ENCODE data around the gene PCNX2. TPM values are rescaled to one million over a fixed set of nuclear protein-coding genes. Genes with fewer than 3 reads are reported as not detected.

Gene PCNX2
- total RNA-seq, 2 donors from 2014 or later: 8.4 to 23.2 TPM

DNA sequence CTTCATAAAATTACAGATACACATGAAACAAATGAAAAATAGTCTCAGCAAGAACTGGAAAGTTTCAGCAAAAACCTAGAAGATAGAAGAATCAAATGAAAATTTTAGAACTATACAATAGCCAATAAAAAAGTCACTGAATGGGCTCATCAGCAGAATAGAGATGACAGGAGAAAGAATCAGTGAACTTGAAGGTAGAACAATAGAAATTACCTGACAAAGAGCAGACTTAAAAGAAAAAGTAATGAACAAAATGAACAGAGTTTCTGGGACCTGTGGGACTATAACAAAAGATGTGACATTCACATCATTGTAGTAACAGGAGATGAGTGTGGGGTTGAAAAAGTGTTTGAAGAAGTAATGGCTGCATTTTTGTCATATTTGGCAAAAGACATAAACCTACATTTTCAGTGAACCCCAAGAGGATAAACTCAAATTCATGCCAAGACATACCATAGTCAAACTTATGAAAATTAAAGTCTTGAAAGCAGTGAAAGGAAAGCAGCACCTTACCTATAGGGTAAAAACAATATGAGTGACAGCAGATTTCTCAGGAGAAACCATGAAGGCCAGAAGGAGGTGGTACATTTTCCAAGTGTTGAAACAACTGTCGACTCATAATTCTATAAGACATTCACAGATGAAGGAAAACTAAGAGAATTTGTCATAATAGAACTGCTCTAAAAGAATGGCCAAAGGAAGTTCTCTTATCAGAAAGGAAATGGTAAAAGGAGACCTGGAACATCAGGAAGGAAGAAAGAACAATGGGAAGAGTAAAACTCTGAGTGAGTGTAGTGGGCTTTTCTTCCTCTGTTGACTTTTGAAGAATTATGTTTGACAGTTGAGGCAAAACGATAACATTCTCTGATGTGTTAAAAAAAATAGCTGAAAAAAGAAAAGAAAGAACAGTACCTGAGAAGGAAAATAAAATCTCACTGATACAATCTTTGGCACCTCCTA lies 321.6 kb downstream of the PCNX2 start:
- intact Hi-C loops (cut with DNase I): no loop called here
- no peak for DNase-seq (ENCODE audit: low spot score)
- Histone ChIP-seq H3K4me1 (replicated peaks) (no peaks in the 10 kb centered on the region), H3K4me3 (no peak overlapping the region), H3K36me3 (peaks cover 0 to 6% of the 10 kb centered on the region in 2 donors), H3K9me3 (no peaks in the 10 kb centered on the region), H3K27me3 (replicated peaks; ENCODE audit: insufficient read depth) (no peaks in the 10 kb centered on the region), H3K27ac (no peak overlapping the region)
- TF ChIP-seq CTCF (IDR thresholded peaks at IDR 0.05) (no peak), POLR2AphosphoS5 (IDR thresholded peaks at IDR 0.05) (no peak), POLR2A (IDR thresholded peaks at IDR 0.05) (no peak)
- WGBS: 82% methylated on average over 2 of the region's 2 CpGs

DNA sequence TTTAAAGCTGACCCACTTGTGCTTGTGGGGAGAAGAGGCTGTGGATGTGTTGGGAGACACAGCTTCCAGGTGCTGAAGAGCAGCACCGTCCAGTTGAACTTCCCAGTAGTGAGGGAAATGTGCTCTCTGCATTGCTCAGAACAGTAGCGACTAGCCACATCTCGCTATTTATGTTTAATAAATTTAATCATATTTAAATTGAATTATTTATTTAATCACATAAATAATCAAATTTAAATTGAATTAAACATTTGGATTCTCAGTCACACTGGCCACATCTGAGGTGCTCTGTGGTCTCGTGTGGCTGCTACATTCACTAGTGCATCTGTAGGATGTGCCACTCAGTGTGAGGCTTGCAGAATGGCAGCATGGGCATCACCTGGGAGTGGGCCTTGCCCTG lies 325.0 kb downstream of the PCNX2 start:
- Histone ChIP-seq H3K4me3 (no peak overlapping the region), H3K27me3 (replicated peaks; ENCODE audit: insufficient read depth) (no peaks in the 10 kb centered on the region), H3K27ac (no peak overlapping the region), H3K9me3 (no peaks in the 10 kb centered on the region), H3K4me1 (replicated peaks) (no peaks in the 10 kb centered on the region), H3K36me3 (no peaks in the 10 kb centered on the region)
- intact Hi-C loops (cut with DNase I): no loop called here
- no peak for DNase-seq (ENCODE audit: low spot score)
- TF ChIP-seq CTCF (IDR thresholded peaks at IDR 0.05) (no peak), POLR2AphosphoS5 (IDR thresholded peaks at IDR 0.05) (no peak), POLR2A (IDR thresholded peaks at IDR 0.05) (no peak)
- WGBS: 90% methylated on average over 4 of the region's 4 CpGs

DNA sequence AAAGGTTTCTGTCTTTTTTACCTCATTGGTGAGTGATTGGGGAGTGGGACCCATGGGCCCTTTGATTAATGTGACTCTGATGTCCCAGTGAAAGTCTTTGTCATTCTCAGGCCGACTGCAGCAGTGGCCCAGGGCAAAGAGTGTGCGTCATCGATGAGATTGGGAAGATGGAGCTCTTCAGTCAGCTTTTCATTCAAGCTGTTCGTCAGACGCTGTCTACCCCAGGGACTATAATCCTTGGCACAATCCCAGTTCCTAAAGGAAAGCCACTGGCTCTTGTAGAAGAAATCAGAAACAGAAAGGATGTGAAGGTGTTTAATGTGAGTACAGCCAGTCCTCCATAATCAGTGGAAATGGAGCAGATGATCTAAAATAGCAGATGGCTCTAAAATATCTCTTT lies 325.7 kb downstream of the PCNX2 start:
- intact Hi-C loops (cut with DNase I): no loop called here
- Histone ChIP-seq H3K36me3 (no peaks in the 10 kb centered on the region), H3K27ac (no peak overlapping the region), H3K27me3 (replicated peaks; ENCODE audit: insufficient read depth) (no peaks in the 10 kb centered on the region), H3K9me3 (no peaks in the 10 kb centered on the region), H3K4me1 (replicated peaks) (no peaks in the 10 kb centered on the region), H3K4me3 (no peak overlapping the region)
- no peak for DNase-seq (ENCODE audit: low spot score)
- no peak for TF ChIP-seq POLR2AphosphoS5 (IDR thresholded peaks at IDR 0.05)
- no peak for TF ChIP-seq POLR2A (IDR thresholded peaks at IDR 0.05)
- TF ChIP-seq CTCF (IDR thresholded peaks at IDR 0.05): no peak
- 97% methylated on average over 5 of the region's 5 CpGs for WGBS

- Histone ChIP-seq H3K27ac (no peak overlapping the region), H3K4me1 (replicated peaks) (no peaks in the 10 kb centered on the region), H3K4me3 (no peak overlapping the region), H3K9me3 (no peaks in the 10 kb centered on the region), H3K36me3 (no peaks in the 10 kb centered on the region), H3K27me3 (replicated peaks; ENCODE audit: insufficient read depth) (no peaks in the 10 kb centered on the region)
- no peak for DNase-seq (ENCODE audit: low spot score)
- intact Hi-C loops (cut with DNase I): no loop called here
- 56% methylated on average over 3 of the region's 3 CpGs for WGBS
- TF ChIP-seq POLR2A (IDR thresholded peaks at IDR 0.05): no peak
- TF ChIP-seq CTCF (IDR thresholded peaks at IDR 0.05): no peak
- TF ChIP-seq POLR2AphosphoS5 (IDR thresholded peaks at IDR 0.05): no peak
Observed at GRCh38 chr1:232968965-232969364, 326.6 kb downstream of the PCNX2 start.

DNA sequence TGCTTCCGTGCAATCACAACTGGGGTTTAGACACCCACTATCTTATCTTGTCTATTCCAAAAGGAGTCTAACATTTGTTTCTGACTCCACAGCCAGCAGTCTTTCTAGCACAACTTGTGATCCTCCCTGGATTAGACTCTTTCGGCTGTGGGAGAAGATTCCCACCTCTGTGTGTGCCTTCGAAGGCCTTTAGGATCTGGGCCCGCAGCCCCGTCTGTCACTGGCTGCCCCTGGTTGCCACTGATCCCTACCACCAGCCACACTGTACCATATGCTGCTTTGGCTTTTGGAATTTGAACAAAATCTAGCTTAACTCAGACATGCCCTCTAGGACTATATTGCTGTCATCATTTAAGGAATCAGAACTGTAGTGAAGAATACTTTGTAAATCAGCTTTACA lies 327.1 kb downstream of the PCNX2 start:
- Histone ChIP-seq H3K27ac (no peak overlapping the region), H3K4me1 (replicated peaks) (no peaks in the 10 kb centered on the region), H3K4me3 (no peak overlapping the region), H3K27me3 (replicated peaks; ENCODE audit: insufficient read depth) (no peaks in the 10 kb centered on the region), H3K36me3 (no peaks in the 10 kb centered on the region), H3K9me3 (no peaks in the 10 kb centered on the region)
- DNase-seq (ENCODE audit: low spot score): no peak
- TF ChIP-seq POLR2A (IDR thresholded peaks at IDR 0.05) (no peak), CTCF (IDR thresholded peaks at IDR 0.05) (no peak)
- intact Hi-C loops (cut with DNase I): no loop called here
- WGBS: 94% methylated on average over 5 of the region's 5 CpGs

Measured in prostate gland (tissue), 2 donors.